Activated CD8-positive, alpha-beta memory T cell treated with anti-CD3 and anti-CD28 coated beads, Interleukin-2, amount 50 U/mL, for 1 hour (primary cell): ENCODE results near the gene BHMT.
"Not testable (repeated sequence)": the region's sequence is repeated elsewhere in the genome, so short reads cannot be mapped to it uniquely, and the experiment has no call there.

Source experiments
- DNase-seq: peaks from one replicate; pipeline ENCODE4 v3.0.0-alpha.2; 2020; ENCODE audit errors: extremely low read depth

BHMT gene

GRCh38 chr5:79172269-79172668 lies 60.7 kb downstream of the BHMT start:
- DNase-seq: no peak

- DNase-seq: no peak
These were observed 62.0 kb downstream of the BHMT start for GRCh38 chr5:79173626-79174025.

- DNase-seq: not testable (repeated sequence)
These were observed 68.8 kb downstream of the BHMT start for GRCh38 chr5:79180449-79180848.

GRCh38 chr5:79181419-79182022 lies 69.9 kb downstream of the BHMT start:
- DNase-seq: no peak
